GM19324 (cell line): ENCODE measurements around the gene STS.
A peak's percentile ranks its signal among the peaks of the same experiment; 100 is the strongest.

Experiments
- ATAC-seq: cut with Tn5 transposase; IDR thresholded peaks from one replicate; pipeline ENCODE4 v1.9.1; 2021; ENCODE audit warnings: mild to moderate bottlenecking, moderate library complexity; ENCODE audit not compliant: unreplicated experiment, low FRiP score

Gene STS

DNA sequence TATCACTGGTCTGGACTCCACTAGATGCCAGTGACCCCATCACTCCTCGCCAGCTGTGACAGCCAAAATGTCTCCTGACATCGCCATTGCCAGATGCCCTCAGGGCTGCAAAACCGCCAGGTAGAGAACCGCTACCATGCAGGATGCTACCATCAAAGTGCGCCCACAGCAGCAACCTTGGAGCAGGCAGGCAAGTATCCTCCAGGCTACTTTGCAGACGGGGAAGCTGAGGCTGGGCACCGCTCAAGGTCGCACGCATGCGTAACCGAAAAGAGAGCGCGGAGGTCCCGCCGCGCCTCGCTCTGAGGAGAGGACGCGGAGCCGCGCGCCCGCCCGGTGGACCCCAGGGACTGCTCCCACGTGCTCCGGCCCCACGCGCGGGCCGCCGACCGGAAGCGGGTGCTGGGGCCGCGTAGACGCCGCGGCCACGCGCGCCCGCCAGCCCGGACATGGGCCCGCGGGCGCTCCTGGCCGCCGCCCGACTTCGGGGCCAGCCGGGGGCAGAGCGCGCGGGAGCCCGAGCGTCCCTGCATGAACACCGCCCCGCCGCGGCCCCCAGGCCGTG is at the start of gene STS:
Gene STS, plus strand, starts transcription at position 300 of the 565 bp plus-strand sequence. CDS start 105,488 bp downstream, outside the sequence.
- peak; percentile 62 for ATAC-seq

DNA sequence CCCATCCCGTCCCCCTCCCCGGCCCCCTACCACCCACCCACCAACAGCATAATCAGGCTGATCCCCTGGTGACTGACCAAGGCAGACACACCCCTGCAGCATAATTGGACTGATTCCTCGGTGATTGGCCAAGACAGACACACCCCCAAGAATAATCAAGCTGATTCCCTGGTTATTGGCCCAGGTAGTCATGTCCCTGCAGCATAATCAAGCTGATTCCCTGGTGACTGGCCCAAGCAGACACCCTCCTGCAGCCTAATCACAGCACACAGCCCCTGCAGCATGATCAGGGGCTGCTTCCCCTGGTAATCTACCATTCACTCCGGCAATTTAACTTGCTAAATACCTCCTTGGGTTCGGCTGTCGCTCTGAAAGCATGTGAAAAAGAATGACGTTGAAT is 47.5 kb upstream of the STS start:
- ATAC-seq, result no peak

DNA sequence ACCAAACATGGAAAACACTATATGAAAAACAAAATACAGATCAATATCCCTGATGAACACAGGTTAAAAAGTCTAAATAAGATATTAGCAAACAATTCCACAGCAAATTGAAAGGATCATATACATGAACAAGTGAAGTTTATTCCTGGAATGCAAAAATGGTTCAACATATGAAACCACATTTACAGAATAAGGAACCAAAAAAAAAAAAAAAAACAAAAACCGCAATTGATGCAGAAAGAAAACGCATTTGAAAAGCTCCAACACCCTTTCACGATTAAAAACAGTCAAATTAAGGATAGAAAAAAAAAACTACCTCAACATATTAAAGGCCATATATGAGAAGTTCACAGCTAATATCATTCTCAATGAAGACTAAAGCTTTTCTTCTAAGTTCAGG is 45.4 kb upstream of the STS start:
- ATAC-seq, result no peak

DNA sequence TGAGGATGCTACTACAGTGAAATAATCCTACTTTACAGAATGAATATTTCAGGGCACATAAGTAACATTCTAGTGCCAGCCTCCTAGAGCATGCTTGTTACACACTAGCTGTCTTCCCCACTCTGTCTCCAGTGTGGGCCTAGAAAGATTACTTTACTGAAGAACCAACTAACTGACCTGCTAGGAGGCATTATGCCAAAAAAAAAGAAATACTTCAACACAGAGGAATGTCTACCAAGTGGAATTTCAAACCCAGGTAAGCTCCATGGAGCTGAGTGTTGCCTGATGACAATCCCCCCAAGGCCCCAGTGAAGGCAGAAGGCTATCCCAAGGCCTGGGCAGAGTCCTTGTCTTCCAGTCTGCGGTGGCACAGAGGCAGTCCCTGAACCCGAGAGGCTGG is 40.9 kb upstream of the STS start:
- no peak for ATAC-seq

DNA sequence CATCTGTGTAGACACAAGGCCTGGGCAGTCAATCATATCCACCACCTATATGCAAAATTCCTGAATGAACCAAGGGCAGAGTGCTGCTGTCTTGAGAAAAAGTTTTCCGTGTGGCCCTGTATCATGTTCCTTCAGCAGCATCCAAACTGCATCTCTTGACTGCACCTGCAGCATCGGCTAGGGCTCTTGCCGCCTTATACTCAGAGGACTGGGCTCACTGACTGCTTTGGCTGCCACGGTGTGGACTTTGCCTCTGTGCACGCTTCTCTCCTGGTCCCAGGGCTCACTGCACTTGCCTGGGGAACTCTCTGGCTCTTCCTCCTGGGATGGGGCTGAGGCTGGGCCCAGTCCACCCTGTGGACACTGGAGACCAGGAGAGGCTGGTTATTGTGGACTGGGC is 39.5 kb upstream of the STS start:
- no peak for ATAC-seq

DNA sequence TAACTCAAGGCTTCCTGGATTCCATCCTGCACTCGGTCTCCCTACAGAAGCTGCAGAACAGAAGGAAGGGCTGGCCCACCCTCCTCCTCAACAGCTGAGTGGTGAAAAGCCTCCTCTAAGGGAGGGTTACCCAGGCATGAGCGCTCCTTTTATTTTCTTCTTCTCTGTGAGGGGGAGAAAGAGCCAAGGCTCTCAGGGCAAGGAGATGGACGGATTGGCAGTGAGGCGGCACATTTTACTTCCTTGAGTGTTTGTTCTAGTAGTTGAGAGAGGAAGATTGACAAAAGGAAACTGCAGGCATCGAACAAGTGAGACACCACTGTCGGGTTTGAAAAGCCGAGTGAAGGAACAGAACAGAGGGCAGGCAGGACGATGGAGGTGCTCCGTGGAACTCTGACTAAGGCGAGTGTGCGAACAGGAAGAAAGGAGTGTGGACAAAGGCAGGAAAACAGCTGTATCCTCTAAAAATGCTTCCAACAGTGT is 38.4 kb upstream of the STS start:
- ATAC-seq, result no peak

- ATAC-seq, result peak; percentile 82
Measured at GRCh38 chrX:7109838-7110793, 37.4 kb upstream of the STS start.

GRCh38 chrX:7110821-7111276 is 36.7 kb upstream of the STS start:
- ATAC-seq, result peak; percentile 49

GRCh38 chrX:7111518-7111917 is 36.0 kb upstream of the STS start:
- no peak for ATAC-seq

DNA sequence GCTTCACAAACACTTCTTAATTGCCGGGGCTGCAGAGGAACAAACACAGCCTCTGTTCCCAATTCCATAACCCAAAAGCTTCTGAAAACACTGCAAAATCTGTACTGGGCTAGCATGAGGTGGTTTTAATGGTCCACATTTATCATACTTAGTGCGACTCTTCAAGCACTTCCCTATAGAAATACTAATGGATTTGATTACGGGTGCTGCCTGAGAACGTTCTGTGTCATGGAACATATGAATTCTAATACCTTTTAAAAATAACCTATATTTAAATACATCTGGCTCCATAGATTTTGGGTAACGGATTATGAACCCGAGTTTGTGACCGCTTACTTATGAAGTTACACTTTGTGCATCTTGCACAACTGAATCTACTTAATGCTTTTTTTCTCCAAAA is 35.4 kb upstream of the STS start:
- no peak for ATAC-seq

- peak; percentile 58 for ATAC-seq
Measured at GRCh38 chrX:7115557-7115956, 32.0 kb upstream of the STS start.

DNA sequence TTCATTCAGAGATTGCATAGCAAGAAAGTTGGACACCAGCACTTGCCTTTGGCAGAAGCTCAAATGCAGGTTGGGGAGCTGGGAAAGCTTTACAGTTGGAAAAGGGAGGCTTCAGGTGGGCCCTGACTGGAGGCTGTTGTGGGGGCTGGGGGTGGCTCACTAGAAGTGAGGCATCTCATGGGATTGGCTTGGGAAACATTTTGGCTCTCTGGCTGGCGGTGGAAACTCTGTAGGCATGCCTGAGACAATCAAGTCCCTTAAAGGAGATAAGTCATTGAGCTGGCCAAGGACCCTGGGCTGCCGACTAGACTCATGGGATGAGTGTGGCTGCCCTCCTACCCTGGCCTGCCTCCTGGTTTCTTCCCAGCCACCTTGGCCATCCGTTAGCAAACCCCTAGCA is 31.4 kb upstream of the STS start:
- no peak for ATAC-seq

DNA sequence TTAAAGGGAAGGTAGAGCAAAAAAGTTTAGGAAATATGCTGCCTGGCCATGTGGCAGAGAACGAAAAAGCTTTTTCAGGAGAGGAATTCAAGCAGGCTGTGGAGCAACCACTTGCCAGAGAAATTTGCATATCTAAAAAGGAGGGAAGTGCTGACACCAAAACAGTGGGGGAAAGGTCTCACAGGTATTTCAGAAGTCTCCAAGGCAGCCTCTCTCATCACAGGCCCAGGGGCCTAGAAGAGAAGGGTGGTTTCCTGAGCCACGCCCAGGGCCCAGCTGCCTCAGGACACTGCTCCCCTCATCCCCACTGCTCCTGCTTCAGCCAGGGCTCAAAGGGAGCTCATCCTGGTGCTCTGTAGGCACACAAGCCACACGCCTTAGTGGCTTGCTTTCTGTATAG is 29.9 kb upstream of the STS start:
- ATAC-seq, result peak; percentile 32

DNA sequence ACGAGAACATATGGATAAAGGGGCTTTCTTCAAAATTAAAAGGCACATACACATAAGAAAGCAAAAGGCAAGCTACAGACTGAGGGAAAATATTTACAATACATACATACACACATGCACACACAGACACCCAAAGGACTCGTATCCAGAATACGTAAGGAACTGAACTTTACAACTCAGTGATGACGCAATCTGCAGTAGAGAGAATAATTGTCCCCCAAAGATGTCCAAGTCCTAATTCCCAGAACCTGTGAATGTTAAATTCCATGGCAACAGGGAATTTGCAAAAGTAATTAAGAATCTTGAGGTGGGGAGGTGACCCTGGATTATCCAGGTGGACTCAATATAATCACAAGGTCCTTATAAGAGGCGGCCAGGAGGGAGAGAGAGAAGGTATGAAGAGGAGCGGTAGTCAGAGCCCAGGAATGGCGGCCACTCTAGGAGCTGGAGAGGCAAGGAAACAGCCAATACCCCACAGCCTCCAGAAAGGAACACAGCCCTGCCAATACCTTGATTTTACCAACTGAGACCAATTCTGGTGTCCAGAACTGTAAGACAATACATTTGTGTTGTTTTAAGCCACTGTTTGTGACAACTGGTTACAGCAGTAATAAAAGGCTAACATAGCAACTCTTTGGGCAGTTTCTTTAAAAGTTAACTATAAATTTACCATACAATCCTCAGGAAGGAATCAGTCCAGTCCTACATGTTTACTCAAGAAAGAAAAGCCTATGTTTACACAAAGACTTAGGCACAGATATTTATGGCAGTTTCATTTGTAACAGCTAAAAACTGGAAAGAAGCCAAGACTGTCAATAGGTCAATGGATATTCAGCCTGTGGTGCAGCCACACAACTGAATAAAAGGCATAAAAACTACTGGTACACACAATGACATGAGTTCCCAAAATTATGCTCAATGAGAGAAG is 27.3 kb upstream of the STS start:
- peak; percentile 32 for ATAC-seq

GRCh38 chrX:7120878-7121219 is 26.7 kb upstream of the STS start:
- ATAC-seq, result no peak

- ATAC-seq, result no peak
Measured at GRCh38 chrX:7127056-7127455, 20.5 kb upstream of the STS start.

GRCh38 chrX:7131621-7132020 is 15.9 kb upstream of the STS start:
- no peak for ATAC-seq

GRCh38 chrX:7132335-7133049 is 15.0 kb upstream of the STS start:
- ATAC-seq, result peak; percentile 65

DNA sequence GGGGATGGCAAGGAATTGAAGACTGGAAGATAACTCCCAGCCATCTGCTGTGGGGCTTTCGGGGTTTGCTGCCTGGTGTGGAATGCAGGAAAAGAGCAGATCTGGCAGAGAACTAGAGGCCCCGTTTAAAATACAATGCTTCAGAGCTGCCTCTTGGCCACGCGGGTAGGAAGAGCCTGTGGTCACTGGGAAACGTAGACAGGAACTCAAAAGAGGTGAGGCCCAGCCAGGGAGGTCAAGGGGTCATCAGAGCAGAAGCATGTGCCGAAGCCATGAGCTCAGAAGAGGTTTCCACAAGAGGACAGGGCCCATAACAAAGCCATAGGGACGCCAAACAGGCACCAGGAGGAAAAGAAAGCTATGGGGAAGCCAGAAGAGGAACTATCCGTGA is 14.5 kb upstream of the STS start:
- ATAC-seq, result peak; percentile 5

GRCh38 chrX:7134981-7135380 is 12.5 kb upstream of the STS start:
- ATAC-seq, result no peak
